AG20443 (cell line): ENCODE results near the gene WDFY2.
A peak's percentile ranks its signal among the peaks of the same experiment; 100 is the strongest.

Experiments
- DNase-seq: peaks from one replicate; pipeline ENCODE4 v3.0.0; 2012; ENCODE audit warnings: low spot score, mixed read lengths

WDFY2 gene

GRCh38 chr13:51799261-51799660 is 215.0 kb downstream of the WDFY2 start:
- DNase-seq, result no peak

DNA sequence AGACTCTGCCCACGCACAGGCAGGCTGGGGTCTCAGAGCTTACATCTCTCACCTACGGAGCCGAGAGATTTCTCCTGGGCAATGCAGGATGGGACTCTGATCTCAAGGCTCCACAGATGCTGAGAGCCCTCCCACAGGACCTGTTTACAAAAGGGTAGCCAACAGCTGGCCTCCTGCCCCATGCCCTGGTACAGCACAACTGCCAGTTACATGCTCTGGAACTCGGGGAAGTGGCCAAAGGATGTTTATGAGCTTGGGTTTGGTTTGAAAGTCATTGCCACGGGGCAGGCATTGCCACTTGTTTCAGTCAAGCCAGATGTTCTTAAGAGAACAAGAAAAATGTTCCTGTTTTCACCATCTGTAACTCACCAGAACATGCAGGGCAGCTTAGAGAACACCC is 216.2 kb downstream of the WDFY2 start:
- DNase-seq, result no peak

GRCh38 chr13:51801631-51802099 is 217.4 kb downstream of the WDFY2 start:
- no peak for DNase-seq

DNA sequence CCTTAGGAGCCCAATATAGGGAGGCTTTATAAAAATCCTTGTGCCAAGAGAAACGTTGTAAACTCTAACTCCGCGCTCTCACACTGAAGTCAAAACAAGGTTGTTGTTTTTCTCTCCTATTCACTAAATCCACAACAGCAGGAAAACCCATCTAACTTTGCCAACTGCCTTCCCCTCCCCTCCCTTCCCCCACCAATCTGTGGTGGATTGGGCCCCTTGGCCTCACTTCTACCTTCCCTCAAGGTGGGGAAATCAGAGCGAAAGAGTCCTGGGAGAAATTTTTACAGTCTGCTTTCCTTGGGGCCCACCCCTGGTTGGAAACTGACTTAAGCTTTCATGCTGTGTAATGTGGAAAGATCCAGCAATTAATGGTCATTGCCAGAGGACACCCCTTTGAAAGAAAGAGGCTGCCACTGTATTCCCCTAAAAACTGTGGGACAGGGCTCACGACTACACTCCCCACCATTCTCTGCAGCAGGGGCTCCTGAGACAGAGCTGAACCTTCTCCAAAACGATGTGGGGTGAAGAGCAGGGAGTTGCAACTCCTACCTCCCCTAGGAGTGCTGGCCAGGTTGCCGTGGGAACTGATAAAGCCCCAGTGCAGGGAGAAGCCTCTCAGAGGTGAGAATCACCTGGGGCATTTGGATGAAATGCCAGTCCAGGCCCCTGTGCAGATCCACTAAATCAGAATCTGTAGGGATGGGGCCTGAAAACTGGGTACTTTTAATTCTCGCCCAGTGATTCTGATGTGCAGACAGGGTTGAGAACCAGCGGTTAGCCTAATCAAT is 218.6 kb downstream of the WDFY2 start:
- no peak for DNase-seq

- DNase-seq, result peak; percentile 97
Measured at GRCh38 chr13:51803422-51804294, 219.4 kb downstream of the WDFY2 start, which contains the start of gene DHRS12. TSS of gene DHRS12 (minus strand) at chr13:51804163. CDS start at chr13:51799659, 4,504 bp downstream.

DNA sequence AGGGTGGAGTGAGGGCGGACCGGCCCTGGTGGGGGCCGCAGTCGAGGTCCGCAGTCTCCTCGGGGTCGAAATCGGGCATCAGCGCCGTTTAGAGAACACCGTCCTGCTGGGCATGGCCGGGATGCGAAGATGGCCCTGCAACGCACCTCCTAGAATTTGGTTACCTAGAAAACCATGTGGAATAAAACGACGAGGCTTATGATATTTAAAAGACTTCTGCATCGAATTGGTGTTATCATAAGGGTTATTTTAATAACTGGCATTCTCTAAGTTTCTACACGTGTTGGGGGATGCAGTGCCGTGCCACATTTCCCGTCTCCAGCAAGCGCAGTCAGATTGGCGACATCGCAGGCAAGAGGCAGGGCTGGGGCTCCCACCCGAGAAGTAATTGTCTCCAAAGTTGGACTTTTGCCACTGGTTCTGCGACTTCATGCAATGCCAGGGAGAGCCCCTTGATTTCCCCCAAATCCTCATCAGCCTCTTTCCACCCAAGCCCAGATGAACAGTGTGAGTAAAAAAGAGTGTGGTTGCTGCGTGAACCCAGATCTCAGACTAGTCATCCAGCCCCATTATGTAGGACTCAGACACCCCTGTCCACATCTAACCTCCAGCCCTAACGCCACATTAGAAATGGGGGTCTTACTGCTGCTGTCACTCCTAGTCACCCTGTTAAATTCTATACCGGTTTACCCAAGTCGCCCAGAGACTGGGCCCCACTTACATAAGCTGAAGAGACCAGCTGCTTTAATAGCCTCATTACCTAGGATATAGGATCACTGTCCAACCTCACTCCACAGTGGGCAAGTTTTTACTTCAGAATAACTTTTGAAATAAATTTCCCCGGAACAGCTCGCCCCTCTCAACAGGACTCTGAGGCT is 220.3 kb downstream of the WDFY2 start:
- DNase-seq, result peak; percentile 26

GRCh38 chr13:51805313-51805712 is 221.1 kb downstream of the WDFY2 start:
- no peak for DNase-seq

DNA sequence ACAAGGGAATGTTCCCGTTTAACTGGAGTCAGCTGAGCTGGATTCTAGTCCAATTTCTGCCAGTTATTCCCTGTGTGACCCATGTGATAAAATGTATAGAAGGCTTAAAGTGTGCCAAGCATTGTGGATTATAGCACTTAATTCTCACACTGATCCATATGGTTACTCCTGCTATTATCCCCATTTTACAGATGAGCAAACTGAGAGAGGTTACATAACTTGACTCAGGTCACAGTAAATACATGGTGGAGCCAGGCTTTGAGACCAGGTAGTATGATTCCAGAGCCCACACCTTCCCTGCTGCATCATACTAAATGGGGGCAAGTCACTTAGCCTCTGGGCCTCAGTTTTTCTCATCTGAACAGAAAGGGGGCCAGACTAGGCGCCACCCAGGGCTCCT is 221.7 kb downstream of the WDFY2 start:
- DNase-seq, result no peak

GRCh38 chr13:51806566-51806965 is 222.3 kb downstream of the WDFY2 start:
- no peak for DNase-seq

DNA sequence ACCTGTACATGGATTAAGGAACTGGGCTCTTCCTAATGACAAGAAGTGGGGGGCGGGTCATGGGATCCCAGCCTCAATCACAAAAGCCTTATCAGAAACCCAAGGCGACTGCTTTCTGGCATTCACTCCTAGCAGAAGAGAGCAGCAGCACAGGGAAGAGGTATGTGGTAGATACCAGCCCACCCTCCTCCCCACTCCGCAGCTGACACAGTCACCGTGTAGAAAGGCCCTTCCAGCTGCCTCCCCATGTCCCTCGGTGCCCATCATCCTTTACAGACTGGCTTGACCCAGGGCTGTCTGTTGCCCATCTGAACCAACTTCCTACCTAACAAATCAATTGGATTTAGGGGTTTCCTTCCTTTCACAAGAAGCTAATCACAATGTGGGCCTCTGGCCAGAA is 222.8 kb downstream of the WDFY2 start:
- no peak for DNase-seq

DNA sequence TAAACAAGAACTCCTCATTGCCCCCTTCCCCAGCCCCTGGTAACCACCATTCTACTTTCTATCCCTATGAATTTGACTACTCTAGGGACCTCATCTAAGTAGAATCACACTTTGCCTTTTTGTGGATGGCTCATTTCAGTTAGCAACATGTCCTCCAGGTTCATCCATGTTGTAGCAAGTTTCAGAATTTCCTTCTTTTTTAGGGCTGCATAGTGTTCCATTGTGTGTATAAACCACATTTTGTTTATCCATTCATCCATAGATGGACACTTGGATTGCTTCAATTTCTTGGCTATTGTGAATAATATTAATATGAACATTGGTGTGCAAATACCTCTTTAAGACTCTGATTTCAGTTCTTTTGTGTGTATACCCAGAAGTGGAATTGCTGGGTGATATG is 224.5 kb downstream of the WDFY2 start:
- no peak for DNase-seq

- no peak for DNase-seq
Measured at GRCh38 chr13:51811046-51811445, 226.8 kb downstream of the WDFY2 start.

- no peak for DNase-seq
Measured at GRCh38 chr13:51811920-51812451, 227.7 kb downstream of the WDFY2 start.

GRCh38 chr13:51814071-51814470 is 229.8 kb downstream of the WDFY2 start:
- no peak for DNase-seq

DNA sequence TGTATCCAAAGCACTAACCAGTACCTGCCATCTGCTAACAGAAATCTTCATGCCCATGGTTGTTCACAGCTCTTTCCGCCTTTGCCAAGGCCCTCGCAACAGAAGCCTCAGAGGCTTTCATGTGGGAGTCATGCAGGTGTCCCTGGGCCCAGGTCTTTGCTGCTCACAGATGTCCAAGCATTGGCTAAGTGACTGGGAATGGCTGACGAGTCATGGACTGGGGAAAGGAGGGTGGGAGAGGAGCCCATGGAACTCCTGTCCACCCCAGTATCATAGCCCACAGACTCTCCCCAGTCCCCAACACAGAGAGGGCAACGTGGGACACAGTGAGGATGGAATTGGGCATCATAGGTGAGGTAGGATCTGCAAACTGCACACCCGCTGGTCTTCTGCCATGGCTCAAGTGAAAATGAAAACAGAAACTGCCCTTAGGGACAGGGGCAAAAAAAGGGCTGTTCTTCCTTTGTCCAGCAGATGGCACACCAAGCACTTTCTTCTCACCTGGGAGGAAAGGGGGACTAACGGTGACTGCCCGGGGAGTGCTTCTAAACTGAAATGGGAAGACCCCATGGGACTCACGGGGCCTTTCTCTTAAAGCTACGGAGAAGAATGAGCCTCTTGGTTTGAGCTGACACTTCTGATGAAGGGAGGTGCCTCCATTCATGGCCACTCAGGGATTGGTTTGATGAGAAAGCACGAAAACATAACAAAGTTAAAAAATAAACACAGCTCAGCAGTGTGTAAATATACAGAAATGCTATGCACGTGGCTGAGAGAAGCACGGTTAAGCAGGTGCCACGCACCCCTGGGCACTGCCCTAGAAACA is 230.8 kb downstream of the WDFY2 start:
- peak; percentile 74 for DNase-seq

GRCh38 chr13:51815848-51816247 is 231.6 kb downstream of the WDFY2 start:
- DNase-seq, result no peak

DNA sequence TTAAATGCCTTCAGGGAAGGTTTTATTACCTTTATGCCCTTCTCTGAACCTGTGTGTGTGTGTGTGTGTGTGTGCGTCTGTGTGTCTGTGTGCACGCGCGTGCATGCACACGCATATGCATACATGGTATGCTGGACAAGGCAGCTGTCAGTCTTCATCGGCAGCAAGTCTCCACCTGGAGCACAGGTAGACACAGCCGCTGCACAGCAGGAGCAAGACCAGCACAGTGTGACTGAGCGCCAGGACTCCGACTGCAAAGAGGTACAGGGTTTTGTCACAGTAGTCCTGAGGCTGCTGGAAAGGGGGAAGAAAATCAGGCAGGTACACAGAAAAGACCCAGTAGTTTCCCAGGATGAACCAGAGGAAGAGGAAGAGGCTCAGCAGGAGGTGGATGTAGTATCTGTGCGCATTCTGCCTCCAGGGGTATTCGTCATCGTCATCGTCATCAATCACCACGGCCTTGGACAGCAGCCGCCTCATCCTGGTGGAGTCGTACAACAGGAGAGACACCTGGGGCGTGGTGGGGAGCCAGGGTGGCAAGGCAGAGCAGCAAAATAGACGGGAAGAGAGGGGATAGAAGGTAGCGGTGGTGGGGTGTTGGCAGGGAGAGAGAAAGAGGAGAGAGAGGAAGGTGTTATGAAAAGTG is 232.5 kb downstream of the WDFY2 start:
- no peak for DNase-seq
